DLD1 (cell line): Measurements from ENCODE around the gene SPG21.
"Not testable (repeated sequence)": the region's sequence is repeated elsewhere in the genome, so short reads cannot be mapped to it uniquely, and the experiment has no call there.

Experiments used
- in situ Hi-C: cut with HindIII; loops from 2 replicates; pipeline ENCODE4 v1.10.0; 2017; ENCODE audit warnings: low sequenced_read_pairs

SPG21 gene, protein sequence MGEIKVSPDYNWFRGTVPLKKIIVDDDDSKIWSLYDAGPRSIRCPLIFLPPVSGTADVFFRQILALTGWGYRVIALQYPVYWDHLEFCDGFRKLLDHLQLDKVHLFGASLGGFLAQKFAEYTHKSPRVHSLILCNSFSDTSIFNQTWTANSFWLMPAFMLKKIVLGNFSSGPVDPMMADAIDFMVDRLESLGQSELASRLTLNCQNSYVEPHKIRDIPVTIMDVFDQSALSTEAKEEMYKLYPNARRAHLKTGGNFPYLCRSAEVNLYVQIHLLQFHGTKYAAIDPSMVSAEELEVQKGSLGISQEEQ

DNA sequence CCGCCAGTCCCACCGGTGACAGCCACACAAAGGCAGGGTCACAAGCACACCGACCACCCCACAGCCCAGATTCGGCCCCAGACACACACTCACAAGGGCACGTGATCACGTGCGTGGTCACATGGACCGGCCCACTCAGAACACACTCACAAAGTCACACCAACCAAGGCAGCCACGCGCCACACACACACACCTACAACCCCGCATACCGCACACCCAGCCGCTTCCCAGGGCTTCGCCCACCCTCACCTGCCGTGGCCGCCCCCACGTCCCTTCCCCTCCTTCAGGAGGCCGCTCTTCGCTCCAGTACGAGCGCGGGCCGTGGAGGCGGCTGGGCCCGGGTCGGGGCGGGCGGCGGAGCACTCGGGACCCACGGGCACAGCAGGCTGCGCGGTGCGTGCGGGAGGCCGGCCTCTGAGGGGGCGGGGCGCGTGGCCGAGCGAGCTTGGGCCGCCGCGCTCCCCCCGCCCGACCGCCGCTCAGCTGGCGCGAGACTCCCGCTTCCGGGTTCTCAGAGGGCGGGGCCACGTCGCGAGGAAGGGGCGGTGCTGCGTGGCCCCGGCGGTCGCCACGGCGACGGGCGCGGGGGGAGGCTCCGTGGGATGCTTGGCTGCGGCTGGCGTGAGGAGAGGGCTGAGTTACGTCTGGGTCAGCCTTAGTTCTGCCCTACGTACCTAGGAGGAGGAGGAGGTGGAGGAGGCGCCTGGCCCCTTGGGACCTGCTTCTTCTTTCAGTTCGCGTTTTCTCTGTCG is at the start of gene SPG21:
SPG21 (minus strand) TSS at position 499 of the 752 bp plus-strand sequence. CDS start 6,345 bp downstream, outside the sequence.
- in situ Hi-C loops: no loop called here

DNA sequence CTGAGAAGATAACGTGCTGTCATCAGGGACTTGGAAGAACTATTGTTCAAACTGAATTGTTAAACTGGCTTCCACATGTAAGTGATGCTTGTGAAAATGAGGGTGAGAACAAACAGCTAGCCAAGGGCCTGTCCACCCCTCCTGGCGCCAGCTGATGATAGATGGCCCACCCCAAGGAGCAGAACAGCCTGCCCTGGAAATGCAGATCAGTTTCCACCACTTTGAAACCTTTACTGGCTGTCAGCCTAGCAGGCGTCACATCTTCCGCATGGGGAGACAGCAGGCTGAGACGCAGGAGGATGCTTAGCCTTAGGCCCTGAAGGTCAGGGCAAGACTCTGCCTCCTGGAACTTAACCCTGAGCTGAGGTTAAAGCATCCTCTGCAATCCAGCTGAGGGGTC is 49.1 kb upstream of the SPG21 start:
- in situ Hi-C loops: no loop called here

DNA sequence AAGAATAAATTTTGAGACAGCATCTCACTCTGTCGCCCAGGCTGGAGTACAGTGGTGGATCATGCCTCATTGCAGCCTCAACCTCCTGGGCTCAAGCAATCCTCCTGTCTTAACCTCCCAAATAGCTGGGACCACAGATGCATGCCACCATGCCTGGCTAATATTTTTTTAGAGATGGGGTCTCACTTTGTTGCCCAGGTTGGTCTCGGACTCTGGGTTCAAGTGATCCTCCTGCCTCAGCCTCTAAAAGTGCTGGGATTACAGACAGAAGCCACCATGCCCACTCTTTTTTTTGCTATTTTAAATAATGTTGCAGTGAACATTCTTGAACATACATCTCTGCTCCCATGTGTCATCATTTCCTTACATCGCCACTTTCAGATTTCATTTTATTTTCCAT is 48.7 kb upstream of the SPG21 start:
- in situ Hi-C loops: no loop called here

DNA sequence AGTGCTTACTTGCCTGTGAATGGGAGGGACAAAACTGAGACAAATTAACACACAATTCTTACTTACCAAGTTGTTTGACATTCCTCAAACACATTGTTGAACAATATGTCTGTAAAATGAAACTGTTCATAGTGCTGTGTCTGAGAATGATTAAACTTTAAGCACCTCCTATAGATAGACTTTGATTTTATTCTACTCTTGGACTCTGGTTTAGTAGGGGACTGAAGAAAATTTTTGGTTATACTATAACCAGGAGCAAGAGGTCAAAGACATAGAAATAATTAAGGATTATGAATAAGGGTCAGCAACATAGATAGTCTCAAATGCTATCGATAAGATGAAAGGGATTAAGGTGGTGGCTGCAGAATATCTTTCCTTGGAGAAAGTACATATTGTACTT is 47.6 kb upstream of the SPG21 start:
- in situ Hi-C loops: no loop called here

DNA sequence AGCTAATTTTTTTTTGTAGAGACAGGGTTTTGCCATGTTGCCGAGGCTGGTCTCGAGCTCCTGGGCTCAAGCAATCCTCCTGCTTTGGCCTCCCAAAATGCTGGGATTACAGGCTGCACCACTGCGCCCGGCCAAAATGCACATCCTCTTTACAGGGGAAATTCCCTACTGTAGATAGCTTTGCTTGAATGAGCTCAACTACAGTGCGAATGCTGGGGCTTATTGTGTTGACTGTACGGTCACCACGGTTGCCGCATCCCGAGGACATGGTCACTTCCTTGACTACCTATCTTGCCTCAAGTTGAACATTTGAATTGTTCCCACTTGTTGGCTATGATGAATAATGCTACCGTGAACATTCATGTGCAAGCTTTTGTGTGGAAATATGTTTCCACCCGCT is 45.0 kb upstream of the SPG21 start:
- in situ Hi-C loops: no loop called here

DNA sequence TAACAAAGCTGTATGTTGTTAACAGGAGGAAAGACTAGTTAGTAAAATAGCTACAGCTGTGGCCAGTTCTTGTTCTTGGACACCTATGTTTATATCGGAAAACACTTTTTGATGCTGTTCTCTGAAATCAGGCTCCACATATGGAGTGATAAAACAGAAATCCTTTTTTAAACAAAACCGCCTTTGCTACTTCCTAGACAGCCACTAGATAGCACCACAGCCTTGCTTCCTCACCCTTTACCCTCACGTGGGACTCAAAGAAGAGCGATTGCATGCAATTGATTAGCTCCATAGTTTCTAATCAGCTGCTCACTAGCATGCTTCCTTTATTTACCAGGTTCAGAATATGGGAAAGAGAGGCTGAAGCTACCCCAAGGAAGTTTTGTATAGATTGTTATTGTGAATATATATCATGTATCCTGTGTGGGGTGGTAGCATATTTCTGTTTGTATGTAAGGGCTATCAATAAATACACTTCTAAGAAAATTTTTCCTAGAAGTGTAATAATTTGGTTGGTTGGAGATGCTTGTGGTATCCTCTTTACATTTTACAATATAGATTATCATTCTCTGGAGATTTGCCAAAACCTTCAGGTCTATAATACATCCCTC is 44.0 kb upstream of the SPG21 start:
- in situ Hi-C loops: no loop called here

DNA sequence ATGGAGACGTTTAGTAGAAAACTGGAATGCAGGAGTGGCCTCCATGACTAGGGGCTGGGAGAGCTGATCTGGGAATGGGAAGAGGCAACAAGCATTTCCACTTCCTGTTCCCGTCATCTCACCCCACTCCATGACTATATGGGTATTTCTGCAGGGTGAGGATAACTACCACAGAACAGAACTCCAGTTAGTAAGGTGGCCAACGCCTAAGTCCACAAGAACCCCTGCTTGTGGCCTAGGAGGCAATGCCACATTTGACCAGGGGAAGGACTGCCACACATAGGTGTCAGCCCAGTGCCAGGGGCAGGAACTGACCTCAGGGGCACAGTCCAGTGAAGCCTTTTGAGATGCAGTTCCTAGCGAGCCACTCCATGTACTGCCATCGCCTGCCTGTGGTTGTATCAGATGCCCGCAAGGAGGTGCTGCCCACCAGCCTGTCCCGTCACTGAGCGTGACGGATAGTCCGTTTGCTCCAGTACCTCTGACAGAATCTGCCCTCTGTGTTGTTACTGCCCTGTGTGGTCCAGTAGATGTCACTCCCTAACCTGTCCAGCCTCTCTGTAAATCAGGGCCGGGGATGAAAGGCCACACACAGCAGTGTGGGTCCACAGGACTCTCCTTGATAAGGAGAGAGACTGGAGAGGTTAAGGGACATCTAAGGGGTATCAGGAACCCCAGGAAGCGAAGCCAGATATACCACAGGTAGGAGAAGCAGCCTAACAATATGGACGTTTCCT is 43.3 kb upstream of the SPG21 start:
- in situ Hi-C loops: no loop called here

DNA sequence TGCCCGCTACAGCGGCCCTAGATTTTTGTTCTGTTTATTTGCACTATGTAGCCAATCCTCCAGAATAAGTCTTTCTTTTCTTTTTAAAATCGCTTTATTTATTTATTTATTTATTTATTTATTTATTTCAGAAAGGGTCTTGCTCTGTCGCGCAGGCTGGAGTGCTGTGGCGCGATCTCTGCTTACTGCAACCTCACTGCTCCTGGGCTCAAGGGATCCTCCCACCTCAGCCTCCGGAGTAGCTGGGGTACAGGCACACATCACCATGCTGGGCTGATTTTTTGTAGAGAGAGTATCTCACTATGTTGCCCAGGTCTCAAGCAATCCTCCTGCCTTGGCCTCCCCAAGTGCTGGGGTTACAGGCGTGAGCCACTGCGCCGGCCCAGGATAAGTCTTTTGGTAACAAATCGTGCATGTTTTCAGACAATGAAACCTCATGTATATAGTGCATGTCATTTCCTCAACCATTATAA is 40.1 kb upstream of the SPG21 start:
- in situ Hi-C loops: no loop called here

DNA sequence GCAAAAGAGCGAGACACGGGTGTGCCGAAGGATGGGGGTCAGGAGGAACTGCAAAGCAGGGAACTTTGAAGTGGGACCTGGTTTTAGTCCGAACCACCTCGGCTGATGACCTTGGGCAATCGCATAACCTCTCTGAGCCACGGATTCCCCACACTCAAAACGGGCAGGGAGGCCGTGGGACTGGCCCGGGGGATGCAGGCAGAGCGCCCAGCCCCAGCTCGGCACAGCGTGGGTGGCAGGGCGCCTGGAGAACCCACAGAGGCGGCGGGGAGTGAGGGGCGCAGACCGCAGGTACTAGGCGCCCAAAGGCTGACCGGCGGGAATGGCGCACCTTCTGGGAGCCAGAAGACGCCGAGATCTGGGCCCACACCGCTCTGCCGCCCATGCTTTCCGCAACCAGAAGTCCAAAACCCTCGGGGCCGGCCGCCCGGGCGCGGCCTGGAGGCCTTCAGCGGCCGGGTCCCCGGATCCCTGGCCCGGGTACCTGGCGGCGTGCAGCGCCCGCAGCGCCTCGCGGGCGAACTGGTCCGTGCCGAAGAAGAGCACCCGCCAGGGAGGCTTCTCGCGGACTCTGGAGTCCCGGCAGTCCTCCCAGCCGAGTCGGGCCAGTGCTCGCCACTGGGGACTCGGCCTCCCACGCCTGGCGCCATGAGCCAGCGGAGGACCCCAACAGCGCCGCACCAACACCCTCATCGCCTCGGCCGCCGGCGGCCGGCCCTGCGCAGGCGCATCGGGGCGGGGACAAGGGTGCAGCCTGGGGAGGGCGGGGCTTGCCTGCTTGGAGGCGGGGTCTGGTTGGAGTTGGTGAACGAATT is 39.4 kb upstream of the SPG21 start, which contains the start of gene MTFMT:
MTFMT (minus strand) TSS at position 719 of the 815 bp plus-strand sequence; CDS start at position 693, 26 bp downstream.
- in situ Hi-C loops: no loop called here

DNA sequence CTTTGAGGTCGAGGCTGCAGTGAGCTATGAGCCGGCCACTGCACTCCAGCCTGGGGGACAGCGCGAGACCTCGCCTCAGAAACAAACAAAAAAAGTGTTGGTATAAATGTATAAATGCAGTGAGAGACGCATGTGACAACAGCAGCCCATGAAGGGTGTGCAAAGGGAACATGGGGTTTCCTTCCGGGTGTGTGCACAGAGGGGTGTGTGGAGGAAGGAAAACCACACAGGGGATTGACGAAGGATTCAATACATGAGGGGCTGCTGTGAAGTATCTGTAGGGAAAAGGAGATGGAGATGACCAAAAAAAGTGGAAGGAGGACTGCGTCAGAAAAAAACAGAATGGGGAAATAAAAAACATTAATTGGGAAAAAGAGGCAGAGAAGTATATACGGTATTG is 38.6 kb upstream of the SPG21 start:
- in situ Hi-C loops: no loop called here

DNA sequence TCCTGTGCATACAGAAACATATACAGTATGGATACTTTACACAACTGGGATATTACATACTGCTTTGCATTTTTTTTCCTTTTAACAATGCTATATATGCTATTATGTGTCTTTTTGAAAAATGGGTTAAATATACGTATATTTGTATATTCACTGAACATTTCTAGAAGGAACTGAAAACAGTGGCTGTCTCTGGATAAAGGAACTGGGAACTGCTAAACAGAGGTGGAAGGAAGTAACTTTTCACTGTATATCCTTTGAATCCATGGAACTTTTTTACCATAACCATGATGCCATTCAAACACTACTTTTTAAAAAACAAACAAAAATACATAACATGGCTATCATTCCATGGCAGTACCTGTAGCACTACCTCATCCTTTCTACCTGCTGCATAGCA is 37.9 kb upstream of the SPG21 start:
- in situ Hi-C loops: no loop called here

DNA sequence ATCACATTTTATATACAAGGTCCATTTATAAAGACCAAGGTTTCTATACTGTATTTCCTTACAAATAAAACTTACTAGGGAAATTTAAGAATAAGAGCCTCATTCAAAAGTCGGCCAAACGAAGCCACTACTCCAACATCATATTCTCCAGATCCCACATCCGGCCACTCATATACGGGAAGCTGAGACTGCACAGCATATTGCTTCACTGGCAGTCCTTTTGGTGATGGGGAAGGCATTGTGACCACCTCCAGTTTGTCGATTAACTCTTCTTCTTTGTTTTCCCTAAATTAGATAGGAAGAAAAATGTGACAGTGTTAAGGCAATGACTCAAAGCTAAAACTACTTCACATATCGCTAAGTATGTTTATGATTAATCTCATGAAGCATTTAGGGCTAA is 37.0 kb upstream of the SPG21 start:
- in situ Hi-C loops: no loop called here

DNA sequence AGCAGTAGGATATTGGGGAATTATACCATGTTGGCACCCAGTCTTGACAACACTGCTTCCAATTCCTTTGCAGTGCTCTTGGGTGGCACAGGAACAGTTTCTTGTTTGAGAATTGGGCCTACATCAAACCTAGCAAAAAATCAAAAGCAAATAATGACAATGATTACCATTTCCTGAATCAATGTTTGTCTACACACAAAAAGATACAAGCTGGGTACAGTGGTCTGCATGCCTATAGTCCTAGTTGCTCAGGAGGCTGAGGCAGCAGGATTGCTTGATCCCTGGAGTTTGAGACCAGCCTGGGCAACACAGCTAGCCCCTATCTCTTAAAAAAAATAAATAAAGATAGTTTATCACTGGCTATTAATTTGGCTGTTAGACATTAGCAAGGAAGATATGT is 31.8 kb upstream of the SPG21 start:
- in situ Hi-C loops: no loop called here

DNA sequence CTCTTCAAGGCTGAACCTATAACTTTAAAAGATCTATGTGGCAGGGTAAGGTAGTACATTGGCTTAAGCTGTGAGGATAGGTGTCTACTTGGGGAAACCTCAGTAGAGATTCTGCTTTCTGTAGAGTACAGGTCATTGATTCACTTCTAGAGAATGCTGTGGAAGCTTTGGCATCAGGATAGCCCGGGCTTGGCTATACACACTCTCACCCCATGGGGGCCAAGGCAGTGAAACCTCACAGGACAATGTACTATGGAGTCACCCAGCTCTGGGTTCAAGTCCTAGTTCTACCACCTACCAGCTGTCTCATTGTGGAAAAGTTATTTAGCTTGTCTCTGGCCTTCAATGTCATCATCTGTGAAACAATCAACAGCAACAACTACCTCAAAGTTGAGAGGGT is 30.7 kb upstream of the SPG21 start:
- in situ Hi-C loops: no loop called here

DNA sequence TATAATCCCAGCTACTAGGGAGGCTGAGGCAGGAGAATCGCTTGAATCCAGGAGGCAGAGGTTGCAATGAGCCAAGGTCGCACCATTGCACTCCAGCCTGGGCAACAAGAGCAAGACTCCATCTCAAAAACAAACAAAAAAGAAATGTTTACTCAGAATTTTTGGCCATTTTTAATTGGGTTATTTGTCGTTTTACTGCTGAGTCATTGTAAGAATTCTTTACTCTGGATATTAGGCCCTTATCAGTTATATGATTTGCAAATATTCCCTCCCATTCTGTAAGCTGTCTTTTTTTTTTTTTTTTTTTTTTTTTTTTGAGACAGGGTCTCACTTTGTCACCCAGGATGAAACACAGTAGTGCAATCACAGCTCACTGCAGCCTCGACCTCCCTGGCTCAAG is 21.5 kb upstream of the SPG21 start:
- in situ Hi-C loops: not testable (repeated sequence)

DNA sequence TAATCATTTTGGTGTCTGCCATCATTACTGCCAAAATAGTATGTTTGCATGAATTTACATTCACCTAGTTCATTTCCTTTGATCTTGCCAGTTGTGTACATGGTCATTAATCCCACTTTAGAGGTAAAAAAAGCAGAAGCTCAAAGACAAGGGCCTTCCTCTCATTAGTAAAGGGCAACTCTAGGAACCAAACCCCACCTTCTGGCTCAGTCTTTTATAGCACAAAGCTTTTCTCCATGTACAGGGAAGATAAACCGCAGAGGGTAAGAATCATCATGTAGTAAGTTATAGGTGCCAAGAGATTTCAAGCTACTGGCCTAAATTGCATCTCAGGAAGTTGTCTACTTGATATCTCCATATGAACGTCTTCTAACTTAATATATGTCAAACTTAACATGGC is 19.3 kb upstream of the SPG21 start:
- in situ Hi-C loops: no loop called here

DNA sequence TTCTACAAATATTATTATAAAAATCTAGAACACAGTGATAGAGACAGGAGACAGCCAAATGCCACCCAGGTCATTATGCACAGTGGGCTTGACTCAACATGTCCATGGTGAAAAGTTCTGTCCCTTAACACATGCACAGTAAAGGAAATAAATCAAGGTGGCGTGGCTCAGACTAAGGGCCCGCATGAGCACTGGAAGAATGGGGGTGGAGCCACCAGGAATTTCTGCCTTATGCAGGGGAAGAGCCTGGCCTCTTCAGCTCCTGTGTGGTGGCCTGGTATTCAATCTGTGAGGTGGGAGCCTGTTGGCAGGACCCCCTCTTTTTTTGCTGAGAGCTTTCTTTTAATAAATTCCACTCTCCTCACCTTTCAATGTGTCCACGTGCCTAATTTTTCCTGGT is 17.2 kb upstream of the SPG21 start:
- in situ Hi-C loops: no loop called here

DNA sequence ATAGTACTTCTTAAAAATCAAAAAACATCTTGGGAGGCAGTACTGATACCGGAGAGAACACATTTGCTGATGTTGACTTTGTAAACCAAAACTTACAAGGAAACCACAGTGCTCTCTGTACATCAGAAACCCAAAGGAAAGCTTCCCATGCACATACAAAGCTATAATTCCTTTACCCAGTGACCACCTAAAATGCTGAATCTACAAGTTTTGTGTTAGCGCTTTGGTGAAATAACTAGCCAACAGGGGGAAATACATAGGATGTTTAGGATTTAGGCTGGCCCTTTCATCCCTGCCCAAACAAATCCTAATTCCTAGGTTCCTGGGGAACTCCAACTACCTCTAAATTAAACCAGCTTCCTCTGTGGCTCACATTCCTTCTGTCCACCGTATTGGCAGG is 15.3 kb upstream of the SPG21 start:
- in situ Hi-C loops: no loop called here

DNA sequence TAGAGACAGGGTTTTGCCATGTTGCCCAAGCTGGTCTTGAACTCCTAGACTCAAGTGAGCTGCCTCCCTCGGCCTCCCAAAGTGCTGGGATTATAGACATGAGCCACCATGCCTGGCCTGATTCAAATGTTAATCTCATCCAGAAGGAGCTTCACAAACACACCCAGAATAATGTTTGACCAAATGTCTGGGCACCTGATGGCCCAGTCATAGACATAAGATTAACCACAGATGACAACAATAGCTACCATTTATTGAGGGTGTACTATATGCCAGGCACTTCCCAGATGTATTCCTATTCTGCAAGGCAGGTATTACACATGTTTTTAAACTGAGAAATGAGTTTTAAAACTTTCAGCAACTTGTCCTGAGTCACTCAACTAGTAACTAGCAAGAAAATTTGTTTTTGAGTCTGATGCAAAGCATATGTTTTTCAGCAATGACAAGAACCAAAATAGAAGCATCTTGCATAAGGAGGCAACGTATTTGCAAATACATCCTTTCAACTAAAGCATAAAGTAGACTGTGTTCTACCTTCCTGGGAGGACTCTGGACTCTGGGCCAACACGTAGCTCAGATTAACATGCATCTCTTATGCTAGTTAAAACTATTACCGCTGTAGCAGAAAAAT is 8.1 kb upstream of the SPG21 start:
- in situ Hi-C loops: no loop called here

DNA sequence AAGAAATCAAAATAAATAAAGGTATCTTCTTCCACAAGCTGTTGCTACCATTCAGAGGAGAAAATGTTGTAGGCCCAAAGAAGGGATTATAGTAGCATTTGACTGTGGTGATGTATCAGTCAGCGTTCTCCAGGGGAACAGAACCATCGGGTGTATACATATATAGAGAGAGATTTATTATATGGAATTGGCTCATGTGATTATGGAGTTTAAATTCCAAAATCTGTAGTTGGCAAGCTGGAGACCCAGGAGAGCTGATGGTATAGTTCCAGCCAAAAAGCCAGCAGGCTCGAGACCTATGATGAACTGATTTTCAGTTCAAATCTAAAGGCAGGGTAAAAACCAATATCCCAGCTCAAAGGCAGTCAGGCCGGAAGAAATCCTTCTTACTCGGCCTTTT is 7.4 kb upstream of the SPG21 start:
- in situ Hi-C loops: no loop called here
